Trophoblast cell (in vitro differentiated cells and primary cell): ENCODE data around the gene TMEM179.

ENCODE experiments used
- DNase-seq, 2 donors: peaks; one replicate each; pipeline ENCODE4 v3.0.0-alpha.2; 2016
- H2AFZ ChIP-seq: 2 replicates; pipeline ENCODE4 v1.6.1; 2013; ENCODE audit warnings: low read length, moderate library complexity, mild to moderate bottlenecking; ENCODE audit not compliant: insufficient read depth, poor library complexity
- H2AK5ac ChIP-seq: 2 replicates; pipeline ENCODE4 v1.6.1; 2013; ENCODE audit warnings: mild to moderate bottlenecking, low read length
- H2BK120ac ChIP-seq: 2 replicates; pipeline ENCODE4 v1.6.1; 2013; ENCODE audit warnings: low read length, mild to moderate bottlenecking, moderate library complexity; ENCODE audit not compliant: insufficient read depth, poor library complexity
- H2BK12ac ChIP-seq: 2 replicates; pipeline ENCODE4 v1.6.1; 2013; ENCODE audit warnings: mild to moderate bottlenecking, low read length, moderate library complexity
- H2BK5ac ChIP-seq: 2 replicates; pipeline ENCODE4 v1.6.1; 2013; ENCODE audit warnings: low read length, low read depth, moderate library complexity, mild to moderate bottlenecking; ENCODE audit not compliant: poor library complexity
- H3K14ac ChIP-seq: 2 replicates; pipeline ENCODE4 v1.6.1; 2013; ENCODE audit warnings: mild to moderate bottlenecking, low read length
- H3K18ac ChIP-seq: 2 replicates; pipeline ENCODE4 v1.6.1; 2013; ENCODE audit warnings: mild to moderate bottlenecking, low read length
- H3K23ac ChIP-seq: 2 replicates; pipeline ENCODE4 v1.6.1; 2013; ENCODE audit warnings: low read length
- H3K27ac ChIP-seq: 2 replicates; pipeline ENCODE4 v1.5.1; 2013; ENCODE audit warnings: low read depth, mild to moderate bottlenecking, inconsistent platforms, low read length, moderate library complexity
- H3K27me3 ChIP-seq: 2 replicates; pipeline ENCODE4 v1.6.1; 2013; ENCODE audit warnings: inconsistent platforms, mild to moderate bottlenecking, low read length, moderate library complexity; ENCODE audit not compliant: insufficient read depth
- H3K36me3 ChIP-seq, 2 experiments: 1 replicate in 1 of 2; 2 replicates in 1 of 2; pipeline ENCODE4 v1.6.1; 2013; ENCODE audit warnings: low read length in 2 of 2, mild to moderate bottlenecking in 2 of 2, moderate library complexity in 1 of 2; ENCODE audit not compliant: insufficient read depth in 2 of 2, control insufficient read depth in 1 of 2
- H3K4ac ChIP-seq: 2 replicates; pipeline ENCODE4 v1.6.1; 2013; ENCODE audit warnings: low read depth, mild to moderate bottlenecking, low read length, moderate library complexity
- H3K4me1 ChIP-seq, 2 experiments: 1 replicate in 1 of 2; 2 replicates in 1 of 2; pipeline ENCODE4 v1.6.1; 2013; ENCODE audit warnings: low read length in 2 of 2, mild to moderate bottlenecking in 2 of 2, moderate library complexity in 1 of 2; ENCODE audit not compliant: insufficient read depth in 2 of 2, control insufficient read depth in 1 of 2
- H3K4me2 ChIP-seq: 2 replicates; pipeline ENCODE4 v1.6.1; 2013; ENCODE audit warnings: inconsistent platforms, mild to moderate bottlenecking, low read length, moderate library complexity
- H3K4me3 ChIP-seq: 2 replicates; pipeline ENCODE4 v1.5.1; 2013; ENCODE audit warnings: mild to moderate bottlenecking, low read depth, low read length, inconsistent platforms
- H3K79me1 ChIP-seq: one replicate; pipeline ENCODE4 v1.6.1; 2013; ENCODE audit warnings: low read length
- H3K79me2 ChIP-seq: 2 replicates; pipeline ENCODE4 v1.6.1; 2013; ENCODE audit warnings: low read length, mild to moderate bottlenecking; ENCODE audit not compliant: control insufficient read depth, insufficient read depth, poor library complexity
- H3K9ac ChIP-seq: 2 replicates; pipeline ENCODE4 v1.6.1; 2013; ENCODE audit warnings: mild to moderate bottlenecking, low read length
- H3K9me3 ChIP-seq: 2 replicates; pipeline ENCODE4 v1.6.1; 2013; ENCODE audit warnings: low read depth, mild to moderate bottlenecking, control low read depth, inconsistent platforms, low read length; ENCODE audit not compliant: insufficient read depth
- H4K12ac ChIP-seq: 2 replicates; pipeline ENCODE4 v1.6.1; 2013; ENCODE audit warnings: low read depth, mild to moderate bottlenecking, low read length, moderate library complexity
- H4K8ac ChIP-seq: 2 replicates; pipeline ENCODE4 v1.6.1; 2013; ENCODE audit warnings: low read depth, mild to moderate bottlenecking, low read length, moderate library complexity
- H4K91ac ChIP-seq: one replicate; pipeline ENCODE4 v1.6.1; 2013; ENCODE audit warnings: low read depth, mild to moderate bottlenecking, low read length, moderate library complexity
- WGBS: extraction: QIAGEN DNeasy Blood & Tissue Kit; methylation state at CpG from one replicate; pipeline ENCODE4 v1.1.7; 2013; ENCODE audit warnings: missing lambda C conversion rate; ENCODE audit not compliant: insufficient read length, insufficient coverage; ENCODE audit errors: extremely low coverage; 5-methylcytosine and 5-hydroxymethylcytosine counted together

TMEM179 gene

GRCh38 chr14:104559804-104560585, 44.6 kb downstream of the TMEM179 start:
- no peaks in the 10 kb centered on the region for H3K27me3 ChIP-seq
- H3K79me2 ChIP-seq: no peaks in the 10 kb centered on the region
- no peak overlapping the region for H3K18ac ChIP-seq
- H4K12ac ChIP-seq: no peak overlapping the region
- no peak overlapping the region for H4K8ac ChIP-seq
- no peak overlapping the region for H2AK5ac ChIP-seq
- H3K4me2 ChIP-seq: no peak overlapping the region
- no peak overlapping the region for H2BK5ac ChIP-seq
- H3K9me3 ChIP-seq: peaks cover 4% of the 10 kb centered on the region
- WGBS: no CpG with 5 or more reads among the region's 21 CpGs
- DNase-seq: no peak
- H2BK12ac ChIP-seq: no peak overlapping the region
- H2AFZ ChIP-seq: no peak overlapping the region
- no peak overlapping the region for H3K4ac ChIP-seq
- no peak overlapping the region for H3K23ac ChIP-seq
- no peaks in the 10 kb centered on the region for H3K79me1 ChIP-seq
- no peak overlapping the region for H3K9ac ChIP-seq
- no peak overlapping the region for H2BK120ac ChIP-seq
- H3K4me3 ChIP-seq: peak overlapping the region; percentile 38
- no peak overlapping the region for H4K91ac ChIP-seq
- no peaks in the 10 kb centered on the region for H3K36me3 ChIP-seq
- H3K27ac ChIP-seq: no peak overlapping the region
- no peaks in the 10 kb centered on the region for H3K4me1 ChIP-seq
- no peak overlapping the region for H3K14ac ChIP-seq

DNA sequence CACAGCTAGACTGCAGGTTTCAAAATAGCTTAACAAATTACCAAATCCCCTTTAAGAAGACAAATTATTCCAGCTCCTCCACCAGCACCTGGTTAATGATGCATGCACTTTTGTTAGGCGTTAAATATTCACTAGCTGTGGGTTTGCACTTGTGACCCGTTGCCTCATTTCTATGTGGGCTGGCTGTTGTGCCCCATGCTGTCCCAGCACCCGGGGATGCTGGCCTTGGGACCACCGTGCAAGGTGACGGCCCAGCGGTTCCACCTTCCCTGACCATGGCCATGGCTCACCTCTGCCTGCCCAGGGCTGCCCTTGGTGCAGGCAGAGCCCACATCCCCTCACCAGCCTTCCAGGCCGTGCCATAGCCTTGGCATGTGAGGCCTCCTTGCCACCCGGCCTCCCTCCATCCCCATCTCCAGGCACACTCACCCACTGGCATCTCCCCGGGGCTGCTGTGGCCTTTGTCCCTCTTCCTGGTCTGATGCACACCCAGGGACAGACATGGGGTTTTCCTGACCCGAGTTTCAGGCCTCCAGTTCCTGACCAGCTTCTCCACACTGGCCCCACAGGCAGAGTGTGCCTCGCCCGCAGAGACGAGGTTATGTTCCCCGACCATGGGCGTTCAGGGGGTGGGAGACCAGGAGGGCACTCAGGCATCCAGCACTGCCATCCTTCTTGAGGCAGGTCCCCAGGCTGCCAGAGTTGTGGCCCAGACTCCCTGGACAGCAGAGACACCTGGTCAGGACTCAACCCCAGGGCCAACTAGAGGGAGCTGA, 45.4 kb downstream of the TMEM179 start:
- Histone ChIP-seq H3K4me2 (no peak overlapping the region), H2AFZ (no peak overlapping the region), H3K27me3 (no peaks in the 10 kb centered on the region), H3K9me3 (peaks cover 4% of the 10 kb centered on the region), H3K79me2 (no peaks in the 10 kb centered on the region), H3K79me1 (no peaks in the 10 kb centered on the region), H3K23ac (no peak overlapping the region), H3K14ac (no peak overlapping the region), H3K9ac (no peak overlapping the region), H3K27ac (no peak overlapping the region), H4K12ac (no peak overlapping the region), H2BK12ac (no peak overlapping the region), H3K4me1 (no peaks in the 10 kb centered on the region), H3K18ac (no peak overlapping the region), H4K91ac (no peak overlapping the region), H2AK5ac (no peak overlapping the region), H4K8ac (no peak overlapping the region), H2BK120ac (no peak overlapping the region), H3K4ac (no peak overlapping the region), H3K36me3 (no peaks in the 10 kb centered on the region), H3K4me3 (no peak overlapping the region), H2BK5ac (no peak overlapping the region)
- no CpG with 5 or more reads among the region's 15 CpGs for WGBS
- DNase-seq: no peak

DNA sequence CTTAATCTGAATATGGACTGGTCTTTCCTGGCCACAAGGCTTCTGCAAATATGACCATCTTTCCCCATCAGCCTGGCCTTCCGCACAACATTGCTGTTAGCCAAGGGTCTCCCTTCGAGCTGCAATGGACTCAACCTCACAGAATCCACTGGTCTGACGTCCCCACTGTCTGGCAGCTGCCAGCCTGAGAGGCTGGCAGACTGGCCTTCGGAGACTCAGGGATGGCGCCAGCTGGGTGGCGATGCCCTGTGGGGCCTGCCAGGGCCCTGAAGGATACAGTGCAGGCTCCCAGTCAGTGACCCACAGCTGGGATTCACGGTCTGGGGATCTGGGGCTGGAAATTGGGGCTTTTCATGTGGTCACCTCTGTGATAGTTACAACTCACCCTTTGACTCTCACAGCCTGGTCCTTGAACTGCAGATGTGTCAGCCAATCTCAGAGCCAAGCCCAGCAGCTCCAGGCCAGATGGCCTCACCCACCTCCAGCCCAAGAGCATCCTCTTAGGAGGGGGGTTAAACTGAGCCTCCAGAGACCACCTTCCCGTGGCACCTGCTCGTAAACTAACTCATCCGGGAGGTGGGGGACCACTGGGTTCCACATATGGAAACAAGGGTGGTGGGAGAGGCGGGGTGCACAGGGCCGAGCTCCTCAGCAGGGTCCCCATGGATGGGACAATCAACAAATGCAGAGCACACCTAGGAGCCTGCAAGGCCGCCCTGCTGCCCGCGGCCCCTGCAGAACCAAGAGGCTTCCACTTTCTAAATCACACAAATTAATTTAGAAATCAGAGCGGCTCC, 46.1 kb downstream of the TMEM179 start:
- Histone ChIP-seq H3K23ac (no peak overlapping the region), H3K4me1 (no peaks in the 10 kb centered on the region), H2AFZ (no peak overlapping the region), H2AK5ac (no peak overlapping the region), H3K36me3 (no peaks in the 10 kb centered on the region), H3K27me3 (no peaks in the 10 kb centered on the region), H3K4me2 (no peak overlapping the region), H3K79me1 (no peaks in the 10 kb centered on the region), H4K12ac (no peak overlapping the region), H4K8ac (no peak overlapping the region), H3K18ac (no peak overlapping the region), H3K9ac (no peak overlapping the region), H2BK5ac (no peak overlapping the region), H3K9me3 (peaks cover 4% of the 10 kb centered on the region), H3K4ac (no peak overlapping the region), H3K4me3 (no peak overlapping the region), H3K14ac (no peak overlapping the region), H2BK120ac (no peak overlapping the region), H4K91ac (no peak overlapping the region), H2BK12ac (no peak overlapping the region), H3K27ac (no peak overlapping the region), H3K79me2 (no peaks in the 10 kb centered on the region)
- no peak for DNase-seq
- WGBS: no CpG with 5 or more reads among the region's 16 CpGs

DNA sequence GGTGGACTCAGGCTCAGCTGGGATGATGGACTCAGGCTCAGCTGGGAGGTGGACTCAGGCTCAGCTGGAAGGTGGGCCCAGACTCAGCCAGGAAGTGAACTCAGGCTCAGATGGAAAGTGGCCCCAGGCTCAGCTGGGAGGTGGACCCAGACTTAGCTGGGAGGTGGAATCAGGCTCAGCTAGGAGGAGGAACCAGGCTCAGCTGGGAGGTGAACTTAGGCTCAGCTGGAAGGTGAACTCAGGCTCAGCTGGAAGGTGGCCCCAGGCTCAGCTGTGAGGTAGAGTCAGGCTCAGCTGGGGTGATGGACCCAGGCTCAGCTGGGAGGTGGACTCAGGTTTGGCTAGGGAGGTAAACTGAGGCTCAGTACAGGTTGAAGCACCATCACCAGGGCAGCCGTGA, 46.8 kb downstream of the TMEM179 start:
- no peak overlapping the region for H2BK12ac ChIP-seq
- no peak overlapping the region for H4K12ac ChIP-seq
- no peaks in the 10 kb centered on the region for H3K79me2 ChIP-seq
- no peak overlapping the region for H3K27ac ChIP-seq
- WGBS: no CpG with 5 or more reads among the region's 1 CpG
- no peaks in the 10 kb centered on the region for H3K79me1 ChIP-seq
- no peaks in the 10 kb centered on the region for H3K4me1 ChIP-seq
- no peaks in the 10 kb centered on the region for H3K36me3 ChIP-seq
- DNase-seq: no peak
- H2AK5ac ChIP-seq: no peak overlapping the region
- no peak overlapping the region for H3K23ac ChIP-seq
- H3K9me3 ChIP-seq: peaks cover 4% of the 10 kb centered on the region
- H3K9ac ChIP-seq: no peak overlapping the region
- H2AFZ ChIP-seq: no peak overlapping the region
- H4K8ac ChIP-seq: no peak overlapping the region
- H2BK5ac ChIP-seq: no peak overlapping the region
- no peaks in the 10 kb centered on the region for H3K27me3 ChIP-seq
- no peak overlapping the region for H3K14ac ChIP-seq
- H3K4me3 ChIP-seq: no peak overlapping the region
- no peak overlapping the region for H3K18ac ChIP-seq
- H2BK120ac ChIP-seq: no peak overlapping the region
- no peak overlapping the region for H3K4me2 ChIP-seq
- no peak overlapping the region for H3K4ac ChIP-seq
- no peak overlapping the region for H4K91ac ChIP-seq
